Panc1 (cell line): ENCODE results near the gene PROSER3. TPM values are rescaled to one million over a fixed set of nuclear protein-coding genes. Genes with fewer than 3 reads are reported as not detected.

Experiments used
- ATAC-seq: fragments of 200-7000 bp; cut with Tn5 transposase; 2 replicates; pipeline ENCODE4 v1.9.1; 2020; ENCODE audit warnings: mild to moderate bottlenecking, moderate library complexity
- BruUV-seq: library from RNA; stranded (reverse); fragments of 400-500 nt; replicated peaks from 2 replicates; lab custom pipeline; 2021; lab: Mats Ljungman, UMichigan
- CTCF ChIA-PET: fragments of 300-600 bp; sonication (Branson Sonifier 250); formaldehyde crosslinking; loops from one replicate; lab custom pipeline; 2022; ENCODE audit warnings: antibody characterized with exemption; lab: Charles Lee
- POLR2A ChIA-PET: fragments of 300-600 bp; sonication (Branson Sonifier 250); formaldehyde crosslinking; loops from one replicate; lab custom pipeline; 2022; ENCODE audit warnings: antibody characterized with exemption; lab: Charles Lee
- DNase-seq: peaks from one replicate; pipeline ENCODE4 v3.0.0-alpha.2; 2010; ENCODE audit warnings: low read depth, low spot score
- H3K27ac ChIP-seq: 2 replicates; pipeline ENCODE4 v1.5.1; 2011; ENCODE audit warnings: mild to moderate bottlenecking, low read length, inconsistent platforms
- H3K27me3 ChIP-seq: fragments of 200-500 bp; sonication (Bioruptor generic); 2 replicates; pipeline ENCODE4 v1.6.0; 2014; ENCODE audit warnings: low read length, inconsistent platforms; ENCODE audit not compliant: control insufficient read depth, insufficient read depth
- H3K36me3 ChIP-seq: fragments of 200-500 bp; sonication (Bioruptor generic); 2 replicates; pipeline ENCODE4 v1.5.1; 2014; ENCODE audit warnings: inconsistent platforms, mild to moderate bottlenecking, low read length, moderate library complexity; ENCODE audit not compliant: control insufficient read depth, insufficient read depth
- H3K4me1 ChIP-seq: 2 replicates; pipeline ENCODE4 v1.5.1; 2011; ENCODE audit warnings: inconsistent platforms, mild to moderate bottlenecking, low read length, moderate library complexity; ENCODE audit not compliant: control insufficient read depth, insufficient read depth
- H3K4me3 ChIP-seq, 2 experiments: 2 replicates each; pipeline ENCODE4 v1.5.1; 2011 to 2012; ENCODE audit warnings: low read depth in 2 of 2, low read length in 2 of 2, mild to moderate bottlenecking in 2 of 2, inconsistent platforms in 1 of 2, moderate library complexity in 1 of 2
- H3K9me3 ChIP-seq: fragments of 200-500 bp; sonication (Bioruptor generic); 2 replicates; pipeline ENCODE4 v1.5.1; 2014; ENCODE audit warnings: low read depth, mild to moderate bottlenecking, inconsistent platforms, low read length, moderate library complexity; ENCODE audit not compliant: control insufficient read depth, insufficient read depth
- POLR2AphosphoS5 ChIP-seq: IDR thresholded peaks from 2 replicates; pipeline ENCODE4 v1.6.1; 2012; ENCODE audit warnings: mild to moderate bottlenecking, low read depth, low read length, moderate library complexity
- SIN3A ChIP-seq: IDR thresholded peaks from 2 replicates; pipeline ENCODE4 v1.6.1; 2012; ENCODE audit warnings: low read depth, mild to moderate bottlenecking, low read length, moderate library complexity, borderline replicate concordance; ENCODE audit not compliant: insufficient read depth
- TCF7L2 ChIP-seq: IDR thresholded peaks from 2 replicates; pipeline ENCODE4 v1.6.1; 2011; ENCODE audit warnings: mild to moderate bottlenecking, low read depth, low read length, inconsistent platforms
- in situ Hi-C: cut with HindIII; loops from 2 replicates; pipeline ENCODE4 v1.10.0; 2016; ENCODE audit warnings: low sequenced_read_pairs, low pct_unique_long_range_greater_than_20kb
- intact Hi-C: fragments of 100-400 bp; cut with micrococcal nuclease; formaldehyde crosslinking; loops from one replicate; pipeline ENCODE4 v1.10.0; 2022; ENCODE audit not compliant: unreplicated experiment
- total RNA-seq: library from RNA; stranded (reverse); gene quantifications from one replicate; pipeline ENCODE4 v1.2.1, GENCODE V29; 2021; ENCODE audit not compliant: unreplicated experiment
- TF ChIP-seq, protein P1 (sequence below), 2 experiments: IDR thresholded peaks; 2 replicates each; pipeline ENCODE4 v1.6.1; 2011 to 2012; ENCODE audit warnings: low read depth in 2 of 2, control low read depth in 1 of 2, low read length in 1 of 2, mild to moderate bottlenecking in 1 of 2, moderate library complexity in 1 of 2; ENCODE audit not compliant: insufficient read depth in 1 of 2
- TF ChIP-seq, protein P2 (sequence below): fragments of 450-650 bp; IDR thresholded peaks from 2 replicates; pipeline ENCODE4 v1.5.1; 2017; ENCODE audit warnings: mild to moderate bottlenecking

PROSER3 gene
- total RNA-seq, 1 experiment from 2014 or later = 63.9 TPM

DNA sequence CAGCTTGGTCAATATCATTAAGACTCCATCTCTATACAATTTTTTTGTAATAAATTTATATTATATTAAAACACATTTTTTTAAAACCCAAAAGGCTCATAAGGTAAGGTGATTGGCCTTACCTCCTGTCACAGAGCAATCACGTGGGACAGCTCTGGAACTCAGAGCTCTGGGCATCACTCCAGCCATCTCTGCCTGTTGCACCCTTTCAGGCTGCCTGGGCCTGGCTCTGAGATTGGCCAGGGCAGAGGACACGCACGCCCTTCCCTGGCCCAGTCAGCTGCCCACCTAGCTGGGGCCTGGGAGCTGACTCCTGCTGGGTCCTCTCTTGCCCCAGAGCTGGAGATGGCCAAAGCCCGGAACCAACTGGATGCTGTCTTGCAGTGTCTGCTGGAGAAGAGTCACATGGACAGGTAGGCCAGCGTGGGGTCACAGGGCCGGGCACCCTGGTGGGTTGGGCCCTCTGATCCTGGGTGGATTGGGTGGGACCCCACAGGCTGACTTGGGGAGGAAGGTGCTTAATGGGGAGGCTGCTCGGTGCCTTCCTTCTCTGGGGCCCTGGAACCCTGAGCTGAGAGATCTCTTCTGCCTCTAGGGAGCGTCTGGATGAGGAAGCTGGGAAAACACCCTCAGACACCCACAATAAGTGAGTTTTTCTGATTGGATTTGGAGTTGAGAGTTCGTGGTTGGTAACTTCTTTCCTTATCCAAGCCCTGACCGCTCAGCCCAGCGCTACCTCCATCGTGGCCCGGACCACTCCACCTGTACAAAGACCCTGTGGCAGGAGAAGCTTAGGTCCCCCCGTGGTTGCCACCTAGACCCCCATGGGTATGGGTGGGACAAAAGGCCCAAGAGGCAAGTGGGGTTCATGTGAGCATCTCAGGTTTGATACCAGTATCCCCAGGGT is 5.9 kb upstream of the PROSER3 start:
- TF ChIP-seq POLR2AphosphoS5 (no peak), SIN3A (no peak), TCF7L2 (no peak)
- TF ChIP-seq, protein P1, sequence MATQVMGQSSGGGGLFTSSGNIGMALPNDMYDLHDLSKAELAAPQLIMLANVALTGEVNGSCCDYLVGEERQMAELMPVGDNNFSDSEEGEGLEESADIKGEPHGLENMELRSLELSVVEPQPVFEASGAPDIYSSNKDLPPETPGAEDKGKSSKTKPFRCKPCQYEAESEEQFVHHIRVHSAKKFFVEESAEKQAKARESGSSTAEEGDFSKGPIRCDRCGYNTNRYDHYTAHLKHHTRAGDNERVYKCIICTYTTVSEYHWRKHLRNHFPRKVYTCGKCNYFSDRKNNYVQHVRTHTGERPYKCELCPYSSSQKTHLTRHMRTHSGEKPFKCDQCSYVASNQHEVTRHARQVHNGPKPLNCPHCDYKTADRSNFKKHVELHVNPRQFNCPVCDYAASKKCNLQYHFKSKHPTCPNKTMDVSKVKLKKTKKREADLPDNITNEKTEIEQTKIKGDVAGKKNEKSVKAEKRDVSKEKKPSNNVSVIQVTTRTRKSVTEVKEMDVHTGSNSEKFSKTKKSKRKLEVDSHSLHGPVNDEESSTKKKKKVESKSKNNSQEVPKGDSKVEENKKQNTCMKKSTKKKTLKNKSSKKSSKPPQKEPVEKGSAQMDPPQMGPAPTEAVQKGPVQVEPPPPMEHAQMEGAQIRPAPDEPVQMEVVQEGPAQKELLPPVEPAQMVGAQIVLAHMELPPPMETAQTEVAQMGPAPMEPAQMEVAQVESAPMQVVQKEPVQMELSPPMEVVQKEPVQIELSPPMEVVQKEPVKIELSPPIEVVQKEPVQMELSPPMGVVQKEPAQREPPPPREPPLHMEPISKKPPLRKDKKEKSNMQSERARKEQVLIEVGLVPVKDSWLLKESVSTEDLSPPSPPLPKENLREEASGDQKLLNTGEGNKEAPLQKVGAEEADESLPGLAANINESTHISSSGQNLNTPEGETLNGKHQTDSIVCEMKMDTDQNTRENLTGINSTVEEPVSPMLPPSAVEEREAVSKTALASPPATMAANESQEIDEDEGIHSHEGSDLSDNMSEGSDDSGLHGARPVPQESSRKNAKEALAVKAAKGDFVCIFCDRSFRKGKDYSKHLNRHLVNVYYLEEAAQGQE (IDR thresholded peaks at IDR 0.05; ENCODE audit: insufficient read depth in 1 of 2, low read depth in 2 of 2, low read length in 1 of 2) = no peak
- TF ChIP-seq, protein P2, sequence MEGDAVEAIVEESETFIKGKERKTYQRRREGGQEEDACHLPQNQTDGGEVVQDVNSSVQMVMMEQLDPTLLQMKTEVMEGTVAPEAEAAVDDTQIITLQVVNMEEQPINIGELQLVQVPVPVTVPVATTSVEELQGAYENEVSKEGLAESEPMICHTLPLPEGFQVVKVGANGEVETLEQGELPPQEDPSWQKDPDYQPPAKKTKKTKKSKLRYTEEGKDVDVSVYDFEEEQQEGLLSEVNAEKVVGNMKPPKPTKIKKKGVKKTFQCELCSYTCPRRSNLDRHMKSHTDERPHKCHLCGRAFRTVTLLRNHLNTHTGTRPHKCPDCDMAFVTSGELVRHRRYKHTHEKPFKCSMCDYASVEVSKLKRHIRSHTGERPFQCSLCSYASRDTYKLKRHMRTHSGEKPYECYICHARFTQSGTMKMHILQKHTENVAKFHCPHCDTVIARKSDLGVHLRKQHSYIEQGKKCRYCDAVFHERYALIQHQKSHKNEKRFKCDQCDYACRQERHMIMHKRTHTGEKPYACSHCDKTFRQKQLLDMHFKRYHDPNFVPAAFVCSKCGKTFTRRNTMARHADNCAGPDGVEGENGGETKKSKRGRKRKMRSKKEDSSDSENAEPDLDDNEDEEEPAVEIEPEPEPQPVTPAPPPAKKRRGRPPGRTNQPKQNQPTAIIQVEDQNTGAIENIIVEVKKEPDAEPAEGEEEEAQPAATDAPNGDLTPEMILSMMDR = no peak
- Histone ChIP-seq H3K27ac (no peak overlapping the region), H3K4me3 (no peak overlapping the region), H3K36me3 (no peaks in the 10 kb centered on the region), H3K4me1 (peaks cover 10% of the 10 kb centered on the region), H3K9me3 (no peaks in the 10 kb centered on the region), H3K27me3 (no peaks in the 10 kb centered on the region)
- intact Hi-C loops = no loop called here
- DNase-seq = no peak
- ChIA-PET CTCF (interaction anchor here (0.5 to 0.8 kb wide), 2 partner anchors 68 to 186 kb away, joined by 3 to 9 read pairs; no protein-coding TSS in a partner anchor), POLR2A (no interaction called here)
- BruUV-seq = no TSS peak
- no peak for ATAC-seq
- in situ Hi-C loops = no loop called here

DNA sequence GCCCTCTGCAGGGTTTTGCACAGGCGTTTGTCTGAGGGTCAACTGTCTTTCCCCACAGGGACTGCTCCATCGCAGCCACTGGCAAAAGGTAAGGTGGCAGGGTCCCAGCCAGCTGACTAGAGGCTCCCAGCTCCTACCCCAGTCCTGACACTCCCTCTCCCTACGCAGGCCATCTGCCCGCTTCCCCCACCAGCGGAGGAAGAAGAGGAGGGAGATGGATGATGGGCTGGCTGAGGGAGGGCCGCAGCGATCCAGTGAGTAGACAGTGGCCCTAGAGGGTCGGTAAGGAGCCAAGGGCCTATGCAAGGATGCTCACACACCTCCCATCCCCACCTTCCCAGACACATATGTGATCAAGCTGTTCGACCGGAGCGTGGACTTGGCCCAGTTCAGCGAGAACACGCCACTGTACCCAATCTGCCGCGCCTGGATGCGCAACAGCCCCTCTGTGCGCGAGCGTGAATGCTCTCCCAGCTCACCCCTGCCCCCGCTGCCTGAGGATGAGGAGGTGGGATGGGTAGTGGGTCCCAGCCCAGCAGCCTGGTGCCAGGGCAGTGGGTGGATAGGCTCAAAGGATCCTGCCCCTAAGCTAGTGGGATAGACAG is 5.1 kb upstream of the PROSER3 start:
- ChIA-PET CTCF (interaction anchor here (0.5 kb wide), 1 partner anchor 186 kb away, joined by 9 read pairs; no protein-coding TSS in a partner anchor), POLR2A (no interaction called here)
- no peaks in the 10 kb centered on the region for H3K27me3 ChIP-seq
- in situ Hi-C loops = no loop called here
- no peak overlapping the region for H3K27ac ChIP-seq
- H3K9me3 ChIP-seq = no peaks in the 10 kb centered on the region
- peaks cover 12% of the 10 kb centered on the region for H3K4me1 ChIP-seq
- no peak for TF ChIP-seq POLR2AphosphoS5
- no peak for TF ChIP-seq SIN3A
- TF ChIP-seq TCF7L2 = no peak
- TF ChIP-seq, protein P1 (IDR thresholded peaks at IDR 0.05; ENCODE audit: insufficient read depth in 1 of 2, low read depth in 2 of 2, low read length in 1 of 2) = no peak
- TF ChIP-seq, protein P2 = no peak
- ATAC-seq (no peak), DNase-seq (no peak)
- H3K36me3 ChIP-seq = no peaks in the 10 kb centered on the region
- intact Hi-C loops = no loop called here
- H3K4me3 ChIP-seq = no peak overlapping the region
- no TSS peak for BruUV-seq
